ENCODE measurements around the gene NKX2-1. TPM values are rescaled to one million over a fixed set of nuclear protein-coding genes. Genes with fewer than 3 reads are reported as not detected.

NKX2-1 gene
- total RNA-seq, 4 donors from 2014 or later: not detected

- TF ChIP-seq CTCF (IDR thresholded peaks at IDR 0.05; ENCODE audit: low read depth): no peak
These were observed 3.9 kb downstream of the NKX2-1 start for GRCh38 chr14:36515896-36516718.

DNA sequence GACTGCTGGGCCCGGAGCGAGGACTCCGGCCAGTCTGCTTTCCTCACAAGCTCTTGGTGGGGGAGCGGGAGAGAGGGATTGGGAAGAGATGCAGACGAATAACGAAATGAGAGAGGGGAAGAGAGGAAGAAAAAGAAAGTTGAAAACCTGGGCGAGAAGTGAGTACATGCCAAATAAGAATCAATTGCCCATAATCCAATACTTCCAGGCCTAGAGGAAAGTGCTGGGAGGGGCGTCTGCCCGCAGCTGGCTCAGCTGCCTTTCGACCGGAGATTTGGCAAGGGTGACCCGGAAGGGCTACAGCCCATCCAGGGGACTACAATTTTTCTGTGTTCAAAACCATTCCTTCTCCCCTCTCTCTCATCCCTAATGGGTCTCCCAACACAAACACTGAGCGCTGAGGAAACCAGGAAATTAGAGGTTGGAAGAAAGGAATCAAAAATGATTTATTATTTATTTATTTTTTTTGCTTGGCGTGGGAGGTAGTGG is 4.9 kb downstream of the NKX2-1 start:
- no peak for TF ChIP-seq CTCF (IDR thresholded peaks at IDR 0.05; ENCODE audit: low read depth)

GRCh38 chr14:36514278-36515104 is 5.5 kb downstream of the NKX2-1 start:
- TF ChIP-seq CTCF (IDR thresholded peaks at IDR 0.05; ENCODE audit: low read depth): no peak

DNA sequence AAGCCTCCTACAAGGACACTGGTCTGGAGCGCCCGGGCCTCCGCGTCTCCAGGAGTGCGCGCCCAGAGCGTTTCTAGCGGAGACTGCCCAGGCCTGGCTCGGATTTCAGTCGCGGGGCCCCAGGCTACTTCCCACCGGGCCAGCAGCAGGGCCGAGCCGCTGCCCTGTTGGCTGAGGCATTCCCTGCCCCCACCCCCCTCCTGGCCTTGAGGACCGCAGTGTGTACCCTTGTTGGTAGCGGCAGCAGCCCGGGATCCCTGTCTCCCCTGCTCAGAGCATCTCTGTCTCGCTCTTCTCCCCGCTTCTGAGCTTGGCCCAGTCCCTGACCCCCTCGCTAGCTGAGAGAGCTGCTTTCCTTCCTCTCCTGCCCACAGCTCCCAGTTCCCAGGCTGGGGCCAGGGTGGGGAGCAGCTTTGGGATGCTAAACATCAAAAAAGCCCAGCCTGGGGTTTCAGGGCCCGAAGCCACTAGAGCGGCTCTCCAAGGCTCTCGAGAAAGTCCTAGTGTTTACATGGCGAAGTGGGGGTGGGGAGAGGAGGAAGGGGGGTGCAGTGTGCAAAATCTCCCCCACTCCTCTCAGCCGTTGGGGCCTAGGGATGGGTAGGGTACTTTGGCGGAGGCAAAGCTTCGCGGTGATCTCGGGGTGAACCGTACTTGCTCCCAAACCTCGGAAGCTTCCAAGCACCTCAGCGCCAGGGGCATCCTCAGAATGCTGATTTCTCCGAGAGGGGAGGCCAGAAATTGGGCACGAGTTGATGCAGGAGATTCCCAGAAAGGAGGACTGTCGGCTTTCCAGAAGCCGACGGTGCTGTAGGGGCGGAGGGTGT is 6.4 kb downstream of the NKX2-1 start:
- no peak for TF ChIP-seq CTCF (IDR thresholded peaks at IDR 0.05; ENCODE audit: low read depth)

DNA sequence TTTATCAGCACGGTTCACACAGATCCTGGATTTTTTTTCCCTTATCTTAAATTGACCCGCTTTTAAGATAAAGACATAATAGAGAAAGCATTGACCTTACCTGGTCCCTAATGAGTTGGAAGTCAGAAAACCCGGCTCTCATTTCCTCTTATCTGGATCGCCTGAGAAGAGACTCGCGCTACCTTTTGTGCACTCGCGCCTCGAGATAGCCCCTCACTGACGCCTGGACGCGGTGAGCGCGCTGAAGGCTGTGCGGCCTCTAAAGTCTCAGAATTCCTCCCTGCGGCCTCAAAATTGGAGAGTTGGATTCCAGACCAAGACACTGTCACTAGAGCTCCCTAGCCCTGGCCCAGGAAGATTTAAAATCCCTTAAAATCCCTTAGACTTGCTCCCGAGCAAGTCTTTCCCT is 7.0 kb downstream of the NKX2-1 start:
- TF ChIP-seq CTCF (IDR thresholded peaks at IDR 0.05; ENCODE audit: low read depth): no peak

GRCh38 chr14:36512585-36513003 is 7.4 kb downstream of the NKX2-1 start:
- TF ChIP-seq CTCF (IDR thresholded peaks at IDR 0.05; ENCODE audit: low read depth): no peak

All from subcutaneous adipose tissue (tissue), 4 donors.